ENCODE measurements around the gene ACER1. TPM values are rescaled to one million over a fixed set of nuclear protein-coding genes. Genes with fewer than 3 reads are reported as not detected.
A peak's percentile ranks its signal among the peaks of the same experiment; 100 is the strongest.

ACER1 gene
- total and polyA plus RNA-seq, 9 donors: 0.15 to 0.37 (median 0.29) TPM; not detected in 5

DNA sequence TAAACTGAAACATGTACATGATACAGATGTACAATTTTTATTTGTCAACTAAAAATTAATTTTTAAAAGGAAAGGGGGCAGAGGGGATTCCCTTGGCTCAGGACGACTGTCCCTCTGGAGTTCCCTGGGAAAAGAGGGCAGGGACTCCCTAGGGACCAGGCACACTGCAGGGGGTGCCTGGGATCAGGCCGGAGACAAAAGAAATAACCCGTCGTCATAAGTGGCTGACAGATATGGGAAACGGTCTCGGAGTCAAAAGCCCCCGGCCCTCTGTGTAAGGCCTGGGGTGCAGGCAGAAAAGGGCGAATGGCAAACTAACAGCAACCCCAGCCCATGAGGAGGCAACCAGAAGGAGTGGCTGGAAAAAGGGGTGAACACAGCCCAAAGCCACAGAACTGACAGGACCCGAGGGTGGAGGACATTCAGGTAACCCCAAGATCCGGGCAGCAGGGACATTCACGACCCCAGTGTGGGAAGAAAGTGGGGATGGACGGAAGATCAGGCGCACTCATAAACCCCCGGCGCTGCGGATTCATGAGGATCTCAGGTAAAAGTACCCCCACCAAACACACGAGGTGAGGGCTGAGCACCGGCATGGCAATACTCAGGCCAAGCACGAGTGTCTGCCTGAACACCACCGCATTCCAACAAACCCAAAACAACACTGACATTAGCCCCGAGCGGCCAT is 60.4 kb downstream of the ACER1 start:
- Histone ChIP-seq H3K9me3 (no peaks in the 10 kb centered on the region), H3K4me1 (ENCODE audit: insufficient read depth) (peaks cover 54% of the 10 kb centered on the region), H3K27me3 (no peaks in the 10 kb centered on the region), H3K27ac (peak overlapping the region; percentile 42 to 91), H3K36me3 (no peaks in the 10 kb centered on the region), H3K4me3 (peak overlapping the region; percentile 15)
- 48 to 53% (median 50%) methylated on average over 22 of the region's 22 CpGs for WGBS, 3 donors
- no peak for DNase-seq
- TF ChIP-seq, protein P1, sequence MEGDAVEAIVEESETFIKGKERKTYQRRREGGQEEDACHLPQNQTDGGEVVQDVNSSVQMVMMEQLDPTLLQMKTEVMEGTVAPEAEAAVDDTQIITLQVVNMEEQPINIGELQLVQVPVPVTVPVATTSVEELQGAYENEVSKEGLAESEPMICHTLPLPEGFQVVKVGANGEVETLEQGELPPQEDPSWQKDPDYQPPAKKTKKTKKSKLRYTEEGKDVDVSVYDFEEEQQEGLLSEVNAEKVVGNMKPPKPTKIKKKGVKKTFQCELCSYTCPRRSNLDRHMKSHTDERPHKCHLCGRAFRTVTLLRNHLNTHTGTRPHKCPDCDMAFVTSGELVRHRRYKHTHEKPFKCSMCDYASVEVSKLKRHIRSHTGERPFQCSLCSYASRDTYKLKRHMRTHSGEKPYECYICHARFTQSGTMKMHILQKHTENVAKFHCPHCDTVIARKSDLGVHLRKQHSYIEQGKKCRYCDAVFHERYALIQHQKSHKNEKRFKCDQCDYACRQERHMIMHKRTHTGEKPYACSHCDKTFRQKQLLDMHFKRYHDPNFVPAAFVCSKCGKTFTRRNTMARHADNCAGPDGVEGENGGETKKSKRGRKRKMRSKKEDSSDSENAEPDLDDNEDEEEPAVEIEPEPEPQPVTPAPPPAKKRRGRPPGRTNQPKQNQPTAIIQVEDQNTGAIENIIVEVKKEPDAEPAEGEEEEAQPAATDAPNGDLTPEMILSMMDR (IDR thresholded peaks at IDR 0.05): no peak
- intact Hi-C loops (cut with DNase I): loop anchor here (5.0 to 10.0 kb wide), 3 partner anchors 56 to 218 kb away; partner anchors contain the start of genes ALKBH7 (in 1 of the 4) and PSPN (in 1 of the 4)

DNA sequence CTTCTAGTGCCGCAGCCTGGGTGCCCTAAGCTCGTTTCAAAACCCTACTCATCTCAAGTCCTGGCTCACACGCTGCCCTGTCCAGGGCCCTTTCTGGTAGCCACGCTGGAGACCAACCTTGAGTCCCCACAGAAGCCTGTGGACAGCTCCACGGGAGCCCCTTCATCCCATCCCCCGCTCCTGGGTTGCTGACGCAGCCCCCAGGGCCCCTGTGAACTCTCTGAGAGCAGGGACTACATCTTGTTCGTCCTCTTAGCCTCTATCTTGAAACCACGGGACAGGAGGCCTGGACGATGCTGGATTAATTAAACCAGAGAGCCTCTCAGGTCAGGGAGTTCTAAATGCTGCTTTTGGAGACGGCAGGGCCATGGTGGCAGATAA is 61.0 kb downstream of the ACER1 start:
- Histone ChIP-seq H3K36me3 (no peaks in the 10 kb centered on the region), H3K27ac (peak overlapping the region; percentile 59 to 91), H3K4me3 (no peak overlapping the region), H3K9me3 (no peaks in the 10 kb centered on the region), H3K27me3 (no peaks in the 10 kb centered on the region), H3K4me1 (ENCODE audit: insufficient read depth) (peaks cover 48% of the 10 kb centered on the region)
- TF ChIP-seq EP300 (IDR thresholded peaks at IDR 0.05) (no peak), POLR2A (IDR thresholded peaks at IDR 0.05) (no peak)
- TF ChIP-seq, protein P1 (IDR thresholded peaks at IDR 0.05): no peak
- 14 to 20% (median 16%) methylated on average over 11 of the region's 11 CpGs for WGBS, 3 donors
- intact Hi-C loops (cut with DNase I): loop anchor here (5.0 to 10.0 kb wide), 3 partner anchors 55 to 218 kb away; partner anchors contain the start of genes ALKBH7 (in 1 of the 4) and PSPN (in 1 of the 4)
- peak in 3 of 5 donors; percentile 39 to 65 (median 57) for DNase-seq

DNA sequence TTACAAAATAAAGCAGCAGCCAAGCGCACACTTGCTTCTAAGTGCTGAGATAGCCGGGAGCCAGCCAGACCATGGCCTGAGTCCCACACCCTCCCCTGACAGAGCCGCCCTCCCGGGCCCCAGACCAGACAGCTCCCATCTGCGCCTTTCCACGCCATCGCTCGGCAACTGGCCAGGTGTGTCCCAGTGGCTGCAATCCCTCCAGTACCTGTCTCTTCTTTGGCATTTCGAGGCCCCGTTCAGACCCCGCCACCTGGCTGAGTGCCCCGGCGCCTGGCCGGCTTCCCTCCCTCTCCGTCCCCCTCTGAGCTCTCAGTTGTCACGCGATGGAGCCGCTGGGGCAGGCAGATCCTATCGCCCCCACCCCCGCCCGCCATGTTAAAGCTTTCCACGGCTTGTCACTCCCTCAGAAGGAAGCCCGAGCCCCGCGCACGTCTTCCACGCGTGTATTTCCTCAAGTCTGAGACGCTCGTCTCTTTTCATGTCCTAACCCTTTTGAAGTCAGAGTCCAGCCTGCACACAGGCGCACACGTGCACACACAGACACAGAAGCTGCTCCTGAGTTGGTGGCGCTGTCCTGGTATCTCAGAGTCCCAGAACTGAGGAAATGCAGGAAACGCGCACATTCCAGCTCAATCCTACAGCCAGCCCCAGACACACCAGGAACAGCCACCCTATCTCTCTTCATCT is 61.5 kb downstream of the ACER1 start:
- no peaks in the 10 kb centered on the region for H3K27me3 ChIP-seq
- H3K4me1 ChIP-seq (ENCODE audit: insufficient read depth): peaks cover 43% of the 10 kb centered on the region
- peak; percentile 93 to 96 (median 95) for DNase-seq
- WGBS, 3 donors: 5 to 9% (median 7%) methylated on average over 34 to 35 of the region's 35 CpGs
- H3K36me3 ChIP-seq: no peaks in the 10 kb centered on the region
- TF ChIP-seq POLR2A (IDR thresholded peaks at IDR 0.05): no peak
- TF ChIP-seq, protein P1 (IDR thresholded peaks at IDR 0.05): no peak
- TF ChIP-seq EP300 (IDR thresholded peaks at IDR 0.05): no peak
- H3K9me3 ChIP-seq: no peaks in the 10 kb centered on the region
- H3K27ac ChIP-seq: peak overlapping the region; percentile 59 to 91
- peak overlapping the region; percentile 25 for H3K4me3 ChIP-seq
- intact Hi-C loops (cut with DNase I): loop anchor here (5.0 to 10.0 kb wide), 3 partner anchors 55 to 217 kb away; partner anchors contain the start of genes ALKBH7 (in 1 of the 4) and PSPN (in 1 of the 4)

DNA sequence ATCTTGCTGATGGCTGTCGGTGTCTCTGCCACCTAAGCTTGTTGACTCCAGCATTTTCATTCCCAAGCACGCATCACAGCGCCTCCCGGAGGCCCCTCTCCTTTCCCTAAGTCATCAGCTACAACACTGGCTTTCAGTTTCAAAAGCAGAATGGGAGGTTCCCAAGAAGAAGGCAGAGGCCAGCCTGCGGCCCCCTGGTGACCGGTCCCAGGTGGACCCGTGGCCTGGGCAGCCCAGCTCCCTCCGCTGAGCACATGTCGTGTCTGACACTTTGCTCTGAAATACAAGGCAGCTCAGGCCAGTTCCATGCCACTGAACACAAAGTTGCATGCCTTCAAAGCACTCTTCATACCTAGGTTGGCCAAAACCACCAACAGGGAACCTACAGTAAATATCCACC is 62.2 kb downstream of the ACER1 start:
- Histone ChIP-seq H3K4me3 (peak overlapping the region; percentile 25), H3K4me1 (ENCODE audit: insufficient read depth) (peaks cover 40% of the 10 kb centered on the region), H3K27ac (peak overlapping the region; percentile 6 to 91), H3K36me3 (no peaks in the 10 kb centered on the region), H3K9me3 (no peaks in the 10 kb centered on the region), H3K27me3 (no peaks in the 10 kb centered on the region)
- 11 to 23% (median 18%) methylated on average over 9 of the region's 9 CpGs for WGBS, 3 donors
- TF ChIP-seq, protein P1 (IDR thresholded peaks at IDR 0.05): peak in 2 of 3 donors; percentile 11 to 23
- no peak for TF ChIP-seq POLR2A (IDR thresholded peaks at IDR 0.05)
- intact Hi-C loops (cut with DNase I): loop anchor here (5.0 to 10.0 kb wide), 3 partner anchors 54 to 216 kb away; partner anchors contain the start of genes ALKBH7 (in 1 of the 4) and PSPN (in 1 of the 4)
- DNase-seq: peak; percentile 42 to 69 (median 51)

Data from ovary (tissue), 9 donors.